ENCODE measurements around the gene KIAA1958.
"Not testable (repeated sequence)": the region's sequence is repeated elsewhere in the genome, so short reads cannot be mapped to it uniquely, and the experiment has no call there.

KIAA1958 gene

GRCh38 chr9:112489039-112489546, 2.5 kb downstream of the KIAA1958 start:
- DNase-seq (ENCODE audit: low read depth in 2 of 3, low spot score in 1 of 3): no peak

GRCh38 chr9:112489876-112490666, 3.4 kb downstream of the KIAA1958 start:
- DNase-seq (ENCODE audit: low read depth in 2 of 3, low spot score in 1 of 3): no peak

- DNase-seq (ENCODE audit: low read depth in 2 of 3, low spot score in 1 of 3): no peak
Measured at GRCh38 chr9:112493393-112494137, 6.9 kb downstream of the KIAA1958 start.

GRCh38 chr9:112494153-112494552, 7.5 kb downstream of the KIAA1958 start:
- DNase-seq (ENCODE audit: low read depth in 2 of 3, low spot score in 1 of 3): no peak

- DNase-seq (ENCODE audit: low read depth in 2 of 3, low spot score in 1 of 3): no peak
Measured at GRCh38 chr9:112495614-112496013, 9.0 kb downstream of the KIAA1958 start.

GRCh38 chr9:112496074-112496722, 9.6 kb downstream of the KIAA1958 start:
- no peak for DNase-seq (ENCODE audit: low read depth in 2 of 3, low spot score in 1 of 3)

- no peak for DNase-seq (ENCODE audit: low read depth in 2 of 3, low spot score in 1 of 3)
Measured at GRCh38 chr9:112500842-112501241, 14.2 kb downstream of the KIAA1958 start.

- no peak for DNase-seq (ENCODE audit: low read depth in 2 of 3, low spot score in 1 of 3)
Measured at GRCh38 chr9:112501287-112501686, 14.7 kb downstream of the KIAA1958 start.

- no peak for DNase-seq (ENCODE audit: low read depth in 2 of 3, low spot score in 1 of 3)
Measured at GRCh38 chr9:112502175-112502946, 15.7 kb downstream of the KIAA1958 start.

GRCh38 chr9:112503170-112503569, 16.5 kb downstream of the KIAA1958 start:
- DNase-seq (ENCODE audit: low read depth in 2 of 3, low spot score in 1 of 3): no peak

GRCh38 chr9:112505086-112505485, 18.5 kb downstream of the KIAA1958 start:
- no peak for DNase-seq (ENCODE audit: low read depth in 2 of 3, low spot score in 1 of 3)

GRCh38 chr9:112505607-112506006, 19.0 kb downstream of the KIAA1958 start:
- no peak for DNase-seq (ENCODE audit: low read depth in 2 of 3, low spot score in 1 of 3)

GRCh38 chr9:112506571-112506970, 19.9 kb downstream of the KIAA1958 start:
- no peak for DNase-seq (ENCODE audit: low read depth in 2 of 3, low spot score in 1 of 3)

GRCh38 chr9:112507001-112507680, 20.5 kb downstream of the KIAA1958 start:
- no peak for DNase-seq (ENCODE audit: low read depth in 2 of 3, low spot score in 1 of 3)

GRCh38 chr9:112508377-112508776, 21.8 kb downstream of the KIAA1958 start:
- no peak for DNase-seq (ENCODE audit: low read depth in 2 of 3, low spot score in 1 of 3)

GRCh38 chr9:112512377-112512776, 25.8 kb downstream of the KIAA1958 start:
- not testable (repeated sequence) for DNase-seq (ENCODE audit: low read depth in 2 of 3, low spot score in 1 of 3)

GRCh38 chr9:112516769-112517168, 30.1 kb downstream of the KIAA1958 start:
- no peak for DNase-seq (ENCODE audit: low read depth in 2 of 3, low spot score in 1 of 3)

- DNase-seq (ENCODE audit: low read depth in 2 of 3, low spot score in 1 of 3): no peak
Measured at GRCh38 chr9:112520069-112520468, 33.4 kb downstream of the KIAA1958 start.

GRCh38 chr9:112520656-112521055, 34.0 kb downstream of the KIAA1958 start:
- DNase-seq (ENCODE audit: low read depth in 2 of 3, low spot score in 1 of 3): no peak

- no peak for DNase-seq (ENCODE audit: low read depth in 2 of 3, low spot score in 1 of 3)
Measured at GRCh38 chr9:112526973-112527372, 40.3 kb downstream of the KIAA1958 start.

Measured in stimulated activated CD4-positive, alpha-beta T cell treated with anti-CD3 and anti-CD28 coated beads, Interleukin-12 subunit alpha, Interleukin-12 subunit beta, amount 100 ng/mL, for 48 hours (primary cell).